Measurements from ENCODE around the gene OPCML.

Gene OPCML

GRCh38 chr11:132981131-132981956 is 551.0 kb downstream of the OPCML start:
- DNase-seq (ENCODE audit: low spot score): no peak

DNA sequence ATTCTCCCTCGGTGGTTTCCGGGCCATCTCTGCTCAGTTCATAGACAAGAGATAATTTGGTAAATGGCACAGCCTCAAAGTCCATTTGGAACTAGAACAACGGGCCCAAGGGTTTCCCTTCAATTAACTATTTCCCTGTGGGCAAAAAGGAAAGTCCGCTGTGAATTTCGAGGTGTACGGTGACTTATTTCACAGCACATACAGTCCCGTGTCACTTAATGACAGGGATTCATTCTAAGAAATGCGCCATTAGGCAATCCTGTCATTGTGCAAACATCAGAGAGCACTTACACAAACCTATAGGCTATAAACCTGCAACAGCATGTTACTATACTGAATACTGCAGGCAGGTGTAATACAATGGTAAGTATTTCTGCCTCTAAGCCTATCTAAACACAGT is 551.6 kb downstream of the OPCML start:
- no peak for DNase-seq (ENCODE audit: low spot score)

GRCh38 chr11:132977746-132978145 is 554.6 kb downstream of the OPCML start:
- no peak for DNase-seq (ENCODE audit: low spot score)

DNA sequence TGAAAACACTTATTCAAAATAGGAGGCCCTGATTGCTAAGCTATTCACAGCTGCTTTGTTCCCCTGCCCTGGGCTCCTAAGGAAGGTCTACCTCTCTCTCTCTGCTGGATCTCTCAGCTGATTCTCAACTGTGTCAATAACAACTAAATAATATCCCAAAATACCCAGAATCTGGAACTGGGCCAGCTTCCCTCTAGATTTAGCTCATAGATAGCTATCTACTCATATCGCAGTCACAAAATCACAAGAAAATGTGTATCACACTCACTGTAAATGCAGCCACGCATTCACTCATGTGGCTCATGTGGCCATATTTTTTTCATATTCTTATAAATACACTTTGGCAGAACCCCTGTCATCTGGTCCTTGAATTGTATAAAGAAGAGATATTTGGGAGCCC is 555.1 kb downstream of the OPCML start:
- DNase-seq (ENCODE audit: low spot score): no peak

DNA sequence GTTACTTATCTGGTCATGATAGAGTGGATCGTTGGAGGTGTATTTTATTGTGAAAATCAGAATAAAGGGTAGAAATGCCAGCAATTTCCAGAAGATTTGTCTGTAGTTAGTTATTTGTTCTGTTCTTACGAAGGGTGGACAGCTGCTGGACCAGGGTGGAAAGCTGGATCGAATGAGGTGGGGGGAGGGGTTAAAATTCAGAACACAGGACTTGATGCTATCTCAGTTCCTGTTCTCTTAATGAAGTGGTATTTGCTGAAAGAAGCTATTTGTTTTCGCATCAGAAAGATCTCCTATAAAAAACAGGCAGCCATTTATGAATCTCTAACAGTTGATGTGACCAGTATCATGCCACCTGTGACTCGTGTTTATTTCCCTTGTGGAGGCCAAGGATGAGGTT is 556.2 kb downstream of the OPCML start:
- DNase-seq (ENCODE audit: low spot score): no peak

- DNase-seq (ENCODE audit: low spot score): no peak
These were observed 558.6 kb downstream of the OPCML start for GRCh38 chr11:132973686-132974085.

DNA sequence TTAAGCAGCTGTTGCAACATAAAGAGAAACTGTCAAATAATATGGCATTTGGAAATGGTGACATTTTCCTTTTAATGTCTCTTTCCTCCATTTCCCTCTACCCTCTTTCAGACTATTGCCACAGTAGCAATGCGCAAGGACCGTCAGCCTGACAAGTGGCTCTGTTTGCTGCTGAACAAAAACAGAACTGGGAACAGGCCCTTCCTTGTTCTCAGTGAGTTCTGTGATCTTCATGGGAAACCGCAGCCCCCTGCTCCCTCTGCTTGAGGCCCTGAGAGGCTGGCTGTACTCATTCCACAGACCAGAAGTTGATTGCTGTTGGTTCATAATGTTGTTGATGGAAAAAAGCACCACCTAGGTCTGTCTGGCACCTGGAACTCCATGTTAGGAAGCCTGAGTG is 559.7 kb downstream of the OPCML start:
- DNase-seq (ENCODE audit: low spot score): no peak

DNA sequence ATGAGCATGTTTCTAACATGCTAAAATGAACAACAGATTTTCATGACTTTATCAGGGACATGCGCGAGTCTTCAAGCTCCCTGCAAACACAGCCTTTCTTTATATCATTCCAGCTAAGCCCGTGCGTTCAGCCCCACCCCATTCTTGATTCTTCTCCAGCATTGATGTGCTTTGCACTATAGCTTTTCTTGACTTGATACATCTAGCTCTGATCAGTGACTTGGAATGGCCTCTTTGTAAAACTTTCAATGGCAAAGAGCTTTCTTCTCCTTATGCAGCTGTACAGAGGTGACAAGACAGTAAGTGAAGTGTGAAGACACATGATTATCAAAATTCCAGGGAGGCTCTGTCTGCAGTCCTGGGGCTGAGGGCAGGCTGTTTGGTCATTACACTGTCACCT is 561.0 kb downstream of the OPCML start:
- DNase-seq (ENCODE audit: low spot score): no peak

DNA sequence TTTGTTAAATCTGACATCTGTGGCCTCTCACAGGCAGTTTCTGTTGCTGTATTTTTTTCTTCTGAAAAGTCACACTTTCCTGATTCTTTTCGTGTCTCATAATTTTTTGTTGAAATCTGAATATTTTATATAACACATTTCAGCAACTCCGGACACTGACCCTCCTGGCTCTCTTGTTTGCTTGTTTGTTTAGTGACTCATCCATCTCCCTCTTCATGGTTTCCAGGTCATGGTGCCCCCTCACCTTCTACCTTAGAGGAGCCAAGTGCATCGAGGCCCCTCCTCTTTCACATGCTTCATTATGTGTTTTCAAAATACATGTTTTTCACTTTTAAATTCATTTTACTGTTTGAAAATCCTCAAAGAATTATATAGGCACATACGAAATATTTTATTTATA is 562.4 kb downstream of the OPCML start:
- DNase-seq (ENCODE audit: low spot score): no peak

DNA sequence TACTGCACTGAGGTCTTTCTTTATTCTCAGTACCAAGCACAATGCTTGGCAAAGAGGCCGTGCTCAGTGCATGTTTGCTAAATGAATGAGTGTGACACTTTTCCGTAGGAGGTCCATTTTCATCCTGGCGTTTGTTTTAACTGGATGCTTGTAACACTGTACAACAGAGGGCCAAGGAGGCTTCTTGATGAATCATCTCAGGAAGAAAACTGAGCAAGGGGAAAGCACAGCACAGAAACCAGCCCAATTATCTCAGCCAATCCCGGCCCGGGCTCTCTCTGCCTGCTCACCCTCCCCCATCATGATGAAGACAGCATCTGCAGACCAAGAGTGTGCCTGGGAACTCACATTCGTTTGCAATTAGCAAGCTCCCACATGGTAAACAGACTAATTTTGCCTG is 570.3 kb downstream of the OPCML start:
- no peak for DNase-seq (ENCODE audit: low spot score)

DNA sequence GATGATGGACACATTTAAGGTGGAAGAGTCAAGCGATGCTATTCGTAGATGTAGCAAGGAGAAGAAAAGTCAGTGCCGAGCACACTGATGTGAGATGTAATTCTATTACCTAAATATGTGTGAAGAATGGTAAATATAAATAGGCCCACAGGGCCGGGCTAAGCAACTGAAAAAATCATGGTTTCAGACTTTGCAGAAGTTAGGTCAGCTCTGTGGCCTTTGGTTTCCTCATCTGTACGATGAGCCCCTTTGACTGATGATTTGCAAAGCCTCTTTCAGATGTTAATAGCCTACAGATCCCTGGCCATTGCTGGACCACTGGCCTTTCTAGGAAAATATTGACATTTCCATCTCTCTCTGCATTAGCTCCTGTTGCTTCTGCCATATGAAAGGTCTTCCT is 570.8 kb downstream of the OPCML start:
- DNase-seq (ENCODE audit: low spot score): no peak

- DNase-seq (ENCODE audit: low spot score): no peak
These were observed 571.8 kb downstream of the OPCML start for GRCh38 chr11:132960273-132961078.

DNA sequence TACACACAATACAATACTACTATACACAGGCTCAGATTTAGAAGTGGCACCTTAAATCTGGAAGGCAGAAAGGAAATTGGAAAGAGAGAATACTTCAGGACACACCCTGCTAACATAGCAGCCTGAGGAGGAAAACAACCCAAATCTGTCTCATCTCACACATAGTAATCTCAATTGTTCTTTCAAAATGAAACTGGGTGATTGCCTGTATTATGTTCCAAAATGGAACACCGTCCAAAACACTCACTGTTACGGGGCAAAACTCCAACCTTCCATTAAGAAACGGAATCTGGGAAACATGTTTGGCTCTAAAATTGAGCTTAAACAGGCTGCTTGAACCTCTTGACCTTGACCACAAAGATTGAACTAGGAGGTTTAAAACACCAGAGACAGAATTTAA is 572.6 kb downstream of the OPCML start:
- DNase-seq (ENCODE audit: low spot score): no peak

DNA sequence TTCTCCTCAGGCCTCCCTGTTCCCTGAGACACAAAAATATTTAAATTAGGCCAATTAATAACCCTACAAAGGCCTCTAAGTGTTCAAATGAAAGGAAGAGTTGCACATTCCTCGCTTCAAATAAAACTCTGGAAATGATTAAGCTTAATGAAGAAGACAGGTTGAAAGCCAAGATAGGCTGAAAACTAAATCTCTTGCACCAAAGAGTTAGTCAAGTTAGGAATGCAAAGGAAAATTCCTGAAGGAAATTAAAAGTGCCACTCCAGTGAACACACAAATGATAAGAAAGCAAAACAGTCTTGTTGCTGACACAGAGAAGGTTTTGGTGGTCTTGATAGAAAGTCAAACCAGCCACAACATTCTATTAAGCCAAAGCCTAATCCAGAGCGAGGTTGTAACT is 574.4 kb downstream of the OPCML start:
- no peak for DNase-seq (ENCODE audit: low spot score)

GRCh38 chr11:132948252-132948651 is 584.0 kb downstream of the OPCML start:
- DNase-seq (ENCODE audit: low spot score): no peak

DNA sequence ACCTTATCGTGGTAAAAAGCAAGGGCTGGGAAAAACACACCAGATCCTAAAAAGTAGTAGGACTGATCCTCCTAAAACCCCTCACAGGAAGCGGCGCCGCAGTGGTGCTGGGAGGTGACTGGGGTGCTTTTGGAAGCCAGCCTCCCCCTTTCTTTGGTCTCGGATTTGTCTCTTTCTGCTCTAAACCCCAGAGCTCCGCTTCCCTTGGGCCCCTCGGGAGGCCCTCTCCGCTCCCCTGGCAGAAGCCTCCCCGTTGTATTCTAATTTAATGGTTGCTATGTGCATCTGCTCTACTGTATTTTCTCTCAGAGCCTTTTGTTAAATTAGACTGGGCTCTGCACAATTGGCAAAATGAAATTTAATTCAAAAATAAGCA is 587.7 kb downstream of the OPCML start:
- no peak for DNase-seq (ENCODE audit: low spot score)

DNA sequence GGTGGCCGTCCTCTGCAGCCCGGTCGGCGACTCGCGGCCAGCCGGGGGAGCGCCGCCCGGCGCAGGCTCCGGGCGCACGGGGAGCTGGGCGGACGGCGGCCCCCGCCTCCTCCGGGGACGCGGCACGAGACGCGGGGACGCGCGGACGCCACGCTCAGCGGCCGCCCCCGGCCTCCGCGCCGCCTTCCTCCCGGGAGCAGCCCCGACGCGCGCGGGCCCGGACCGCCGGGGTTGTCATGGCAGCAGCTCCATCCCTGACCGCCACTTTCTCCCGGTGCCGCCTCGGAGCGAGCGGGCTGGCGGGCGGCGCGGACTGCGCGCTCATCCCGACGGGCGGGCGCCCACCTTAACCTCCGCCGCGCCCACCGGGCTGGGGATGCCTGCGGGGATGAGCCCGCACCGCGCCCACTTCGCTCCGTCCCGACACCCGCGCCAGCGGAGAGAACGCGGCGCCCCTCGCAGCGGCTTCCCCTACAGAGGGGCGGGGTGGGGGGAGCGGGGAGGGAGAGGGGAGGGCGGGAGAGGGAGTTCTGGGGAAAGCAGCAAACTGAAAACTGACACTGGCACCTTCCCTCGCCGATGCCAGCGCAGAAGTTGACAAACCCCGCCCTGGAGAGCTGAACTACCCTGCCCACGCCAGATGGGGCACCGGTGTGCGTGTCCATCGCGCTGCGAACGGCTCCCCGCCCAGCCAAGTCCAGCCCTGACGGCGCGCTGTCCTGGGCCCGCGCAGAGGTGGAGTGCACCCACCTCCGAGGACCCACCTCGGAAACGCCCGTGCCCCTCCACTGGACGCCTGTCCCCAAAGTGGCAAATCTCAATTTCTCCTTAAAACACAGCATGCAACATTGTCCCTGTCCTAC is 588.4 kb downstream of the OPCML start:
- no peak for DNase-seq (ENCODE audit: low spot score)

GRCh38 chr11:132943357-132943705 is 589.0 kb downstream of the OPCML start:
- no peak for DNase-seq (ENCODE audit: low spot score)

DNA sequence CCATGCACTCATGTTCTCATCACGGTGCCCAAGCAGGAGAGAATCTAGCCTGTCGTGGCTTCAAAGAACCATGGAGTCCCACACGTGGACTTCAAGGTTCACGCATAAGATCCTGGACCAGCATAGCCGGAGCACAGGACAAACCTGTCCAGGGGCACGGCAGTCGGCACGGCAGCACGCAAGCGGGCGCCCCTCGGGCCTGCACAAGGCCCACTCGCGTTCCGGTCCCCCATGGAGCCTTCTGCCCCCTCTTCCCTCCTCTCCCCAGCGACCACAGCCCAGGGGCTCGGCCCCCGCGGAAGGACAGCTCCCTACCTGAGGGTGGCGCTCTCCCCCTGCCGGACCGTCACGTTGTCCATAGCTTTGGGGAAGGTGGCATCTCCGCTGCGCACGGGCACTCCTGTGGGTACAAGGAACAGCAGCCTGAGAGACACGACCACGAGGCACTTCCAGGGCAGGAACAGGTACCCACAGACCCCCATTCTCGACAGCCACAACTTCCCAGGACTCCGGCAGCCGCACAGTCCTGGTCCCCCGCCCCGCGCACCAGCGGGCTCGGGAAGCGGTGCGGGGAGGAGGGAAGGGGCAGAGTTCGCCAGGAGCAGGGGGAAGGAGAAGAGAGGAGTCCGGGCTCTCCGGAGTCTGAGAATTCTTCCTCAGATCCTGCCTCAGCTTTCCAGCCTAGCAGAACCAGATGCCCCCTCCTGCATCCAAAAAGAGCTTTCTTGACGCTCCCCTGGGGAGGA is 589.5 kb downstream of the OPCML start:
- no peak for DNase-seq (ENCODE audit: low spot score)

GRCh38 chr11:132941761-132942160 is 590.5 kb downstream of the OPCML start:
- DNase-seq (ENCODE audit: low spot score): no peak

GRCh38 chr11:132941024-132941646 is 591.2 kb downstream of the OPCML start:
- DNase-seq (ENCODE audit: low spot score): no peak

DNA sequence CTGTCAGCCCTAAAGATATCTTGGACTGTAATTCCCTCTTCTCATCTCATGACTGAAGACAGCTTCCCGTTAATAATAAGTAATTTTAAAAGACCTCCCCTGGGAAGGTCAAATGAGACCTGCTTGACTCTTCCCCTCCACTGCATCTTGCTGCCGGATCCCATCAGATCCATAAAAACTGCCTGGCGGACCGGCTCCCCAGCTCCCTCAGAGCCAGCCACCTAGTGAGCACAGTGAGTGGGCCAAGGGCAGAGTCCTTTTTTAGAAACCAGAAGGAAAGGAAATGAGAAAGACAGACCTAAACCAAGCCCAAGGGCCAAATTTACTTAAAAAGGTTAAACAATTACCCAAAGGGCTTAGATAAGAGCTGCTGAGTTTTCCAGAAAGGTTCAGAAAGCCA is 595.3 kb downstream of the OPCML start:
- no peak for DNase-seq (ENCODE audit: low spot score)

All from HuH-7 (cell line).